GM21723 (cell line): ENCODE data around the gene TMEM156.
A peak's percentile ranks its signal among the peaks of the same experiment; 100 is the strongest.

Experiments
- ATAC-seq: cut with Tn5 transposase; IDR thresholded peaks from one replicate; pipeline ENCODE4 v1.9.1; 2021; ENCODE audit warnings: mild to moderate bottlenecking, moderate library complexity; ENCODE audit not compliant: unreplicated experiment

The TMEM156 gene, protein sequence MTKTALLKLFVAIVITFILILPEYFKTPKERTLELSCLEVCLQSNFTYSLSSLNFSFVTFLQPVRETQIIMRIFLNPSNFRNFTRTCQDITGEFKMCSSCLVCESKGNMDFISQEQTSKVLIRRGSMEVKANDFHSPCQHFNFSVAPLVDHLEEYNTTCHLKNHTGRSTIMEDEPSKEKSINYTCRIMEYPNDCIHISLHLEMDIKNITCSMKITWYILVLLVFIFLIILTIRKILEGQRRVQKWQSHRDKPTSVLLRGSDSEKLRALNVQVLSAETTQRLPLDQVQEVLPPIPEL

DNA sequence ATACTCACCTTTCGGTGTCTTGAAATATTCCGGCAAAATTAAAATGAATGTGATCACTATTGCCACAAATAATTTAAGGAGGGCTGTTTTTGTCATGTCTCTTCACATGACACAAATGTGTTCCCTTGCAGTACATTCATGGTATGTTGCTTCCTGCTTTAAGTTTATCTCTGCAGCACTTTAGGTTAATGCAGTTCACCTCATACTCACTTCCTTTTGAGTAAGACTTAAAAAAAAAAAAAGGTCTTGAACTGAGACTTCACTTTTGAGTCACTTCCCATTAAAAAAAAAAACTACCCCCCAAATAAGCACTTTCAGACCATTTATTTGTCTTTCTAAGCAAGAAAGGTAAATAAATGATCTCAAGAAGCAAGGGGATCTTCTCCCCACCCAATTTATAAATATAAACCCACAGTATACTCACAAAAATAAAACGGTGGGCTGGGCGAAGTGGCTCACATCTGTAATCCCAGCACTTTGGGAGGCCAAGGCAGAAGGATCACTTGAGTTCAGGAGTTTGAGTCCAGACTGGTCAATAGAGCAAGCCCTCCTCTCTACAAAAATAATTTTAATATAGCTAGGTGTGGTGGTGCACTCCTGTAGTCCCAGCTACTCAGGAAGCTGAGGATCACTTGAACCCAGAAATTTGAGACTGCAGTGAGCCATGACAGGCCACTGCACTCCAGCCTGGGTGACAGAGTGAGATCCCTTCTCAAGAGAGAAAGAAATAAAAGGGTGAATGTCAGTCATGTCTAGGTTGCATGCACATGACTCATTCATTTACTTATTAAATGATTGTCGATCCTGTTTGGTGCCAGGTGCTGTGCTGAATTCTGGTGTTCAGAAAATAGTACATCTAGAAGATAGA, at the start of gene TMEM156:
Gene TMEM156 (minus strand): TSS at position 192 of the 868 bp plus-strand sequence. CDS start 96 bp downstream, at position 96.
- ATAC-seq: peak; percentile 67

DNA sequence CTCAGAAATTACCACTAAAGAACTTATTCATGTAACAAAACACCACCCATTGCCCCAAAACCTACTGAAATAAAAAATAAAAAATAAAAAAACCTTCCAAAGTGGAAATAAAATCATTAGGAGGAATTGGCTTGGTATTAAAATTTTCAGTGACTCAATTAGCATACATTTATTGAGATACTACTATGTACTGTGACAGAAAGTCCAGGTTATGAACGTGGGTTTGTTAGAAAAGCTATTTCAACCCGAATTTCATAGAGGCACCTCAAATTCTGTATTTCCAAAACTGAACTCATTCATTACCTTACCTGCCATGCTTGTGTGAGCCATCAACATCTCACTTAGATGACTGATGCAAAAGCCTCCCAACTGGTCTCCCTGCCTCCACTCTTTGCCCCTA, 46.6 kb upstream of the TMEM156 start:
- no peak for ATAC-seq

DNA sequence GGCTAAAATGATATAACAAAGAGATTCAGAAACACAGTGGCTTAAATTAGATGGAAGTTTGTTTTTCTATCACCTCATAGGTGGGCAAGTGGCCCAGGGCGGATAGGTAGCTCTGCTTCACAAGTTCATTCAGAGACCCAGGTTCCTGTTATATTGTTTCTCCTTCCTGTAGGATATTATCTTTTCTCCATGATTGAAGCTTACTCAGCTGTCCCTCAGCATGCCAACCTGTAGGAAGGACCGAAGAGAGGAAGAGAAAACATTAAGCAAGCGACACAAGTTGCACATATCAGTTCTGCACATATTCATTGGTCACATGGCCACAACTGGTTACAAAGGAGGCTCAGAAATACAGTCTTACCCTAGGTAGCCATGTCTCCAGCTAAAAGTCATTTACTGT, 36.7 kb upstream of the TMEM156 start:
- ATAC-seq: no peak

DNA sequence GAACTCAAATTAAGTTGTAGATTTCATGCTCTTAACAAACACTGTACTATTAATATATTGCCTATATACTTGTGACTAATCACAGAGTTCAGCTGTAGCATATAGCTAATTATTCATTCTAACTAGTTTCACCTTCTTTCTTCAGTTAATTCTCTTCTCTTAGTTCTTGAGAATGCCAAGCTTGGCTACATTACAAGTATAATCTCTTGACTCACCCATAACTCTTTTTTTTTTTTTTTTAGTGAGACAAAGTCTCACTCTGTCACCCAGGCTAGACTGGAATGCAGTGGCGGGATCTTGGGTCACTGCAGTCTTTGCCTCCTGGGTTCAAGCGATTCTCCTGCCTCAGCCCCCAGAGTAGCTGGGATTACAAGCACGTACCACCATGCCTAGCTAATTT, 35.2 kb upstream of the TMEM156 start:
- ATAC-seq: no peak

DNA sequence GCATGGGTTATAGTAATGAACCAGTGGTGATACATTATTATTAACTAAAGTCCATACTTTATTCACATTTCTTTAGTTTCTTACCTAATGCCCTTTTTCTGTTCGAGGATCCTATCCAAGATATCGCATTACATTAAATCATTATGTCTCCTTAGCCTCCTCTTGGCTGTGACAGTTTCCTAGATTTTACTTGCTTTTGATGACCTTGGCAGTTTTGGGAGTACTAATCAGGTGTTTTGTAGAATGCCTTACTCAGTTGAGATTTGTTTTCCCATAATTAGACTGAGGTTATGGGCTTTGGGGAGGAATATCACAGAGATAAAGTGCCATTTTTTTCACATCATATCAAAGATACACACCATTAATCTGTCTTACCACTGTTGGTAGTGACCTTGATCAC, 34.8 kb upstream of the TMEM156 start:
- no peak for ATAC-seq

DNA sequence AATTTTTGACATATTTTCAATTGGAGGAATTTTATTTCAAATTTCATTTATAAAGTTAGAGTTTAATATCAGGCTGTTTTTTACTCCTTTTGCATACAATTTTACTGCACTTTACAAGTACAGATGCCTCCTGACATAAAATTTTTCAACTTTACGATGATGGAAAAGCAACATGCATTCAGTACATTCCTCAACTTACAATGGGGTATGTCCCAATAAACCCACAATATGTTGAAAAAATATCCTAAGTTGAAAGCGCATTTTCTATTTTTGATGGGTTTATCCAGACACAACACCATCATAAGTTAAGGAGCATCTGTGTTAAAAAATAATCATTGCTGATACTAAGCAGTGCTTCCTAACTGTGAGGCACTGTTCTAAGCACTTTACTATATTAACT, 34.2 kb upstream of the TMEM156 start:
- no peak for ATAC-seq

DNA sequence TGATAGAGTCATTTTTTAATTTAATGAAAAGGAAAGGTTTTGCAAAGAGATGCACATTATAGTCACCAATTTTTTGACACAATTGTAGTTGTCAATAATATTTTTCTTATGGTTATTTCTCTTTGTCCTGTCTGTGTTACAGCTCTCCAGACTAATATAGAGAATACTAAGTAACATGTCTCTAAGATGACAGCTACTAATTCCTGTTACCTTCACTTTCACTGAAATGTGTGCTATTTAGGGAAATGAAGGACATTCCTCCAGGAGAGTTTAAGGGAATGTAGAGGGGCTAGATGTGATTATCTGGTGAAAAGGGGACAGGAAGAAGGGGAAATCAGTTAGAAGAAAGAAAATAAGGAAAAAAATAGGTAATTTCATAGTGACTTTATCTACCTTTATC, 31.2 kb upstream of the TMEM156 start:
- ATAC-seq: no peak

DNA sequence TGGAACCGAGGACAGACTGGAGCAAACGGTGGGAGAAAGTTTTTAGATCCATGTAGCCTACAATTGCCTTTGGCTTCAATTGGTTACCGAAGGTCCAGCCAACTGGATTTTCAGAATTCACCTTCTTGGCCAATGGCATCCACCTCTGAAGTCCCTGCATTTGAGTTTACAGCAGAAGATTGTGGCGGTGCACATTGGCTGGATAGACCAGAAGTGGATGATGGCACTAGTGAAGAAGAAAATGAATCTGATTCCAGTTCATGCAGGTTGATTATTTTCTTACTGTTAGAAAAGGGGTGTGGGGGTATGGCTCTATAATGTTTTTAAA, 30.5 kb upstream of the TMEM156 start:
- ATAC-seq: no peak

DNA sequence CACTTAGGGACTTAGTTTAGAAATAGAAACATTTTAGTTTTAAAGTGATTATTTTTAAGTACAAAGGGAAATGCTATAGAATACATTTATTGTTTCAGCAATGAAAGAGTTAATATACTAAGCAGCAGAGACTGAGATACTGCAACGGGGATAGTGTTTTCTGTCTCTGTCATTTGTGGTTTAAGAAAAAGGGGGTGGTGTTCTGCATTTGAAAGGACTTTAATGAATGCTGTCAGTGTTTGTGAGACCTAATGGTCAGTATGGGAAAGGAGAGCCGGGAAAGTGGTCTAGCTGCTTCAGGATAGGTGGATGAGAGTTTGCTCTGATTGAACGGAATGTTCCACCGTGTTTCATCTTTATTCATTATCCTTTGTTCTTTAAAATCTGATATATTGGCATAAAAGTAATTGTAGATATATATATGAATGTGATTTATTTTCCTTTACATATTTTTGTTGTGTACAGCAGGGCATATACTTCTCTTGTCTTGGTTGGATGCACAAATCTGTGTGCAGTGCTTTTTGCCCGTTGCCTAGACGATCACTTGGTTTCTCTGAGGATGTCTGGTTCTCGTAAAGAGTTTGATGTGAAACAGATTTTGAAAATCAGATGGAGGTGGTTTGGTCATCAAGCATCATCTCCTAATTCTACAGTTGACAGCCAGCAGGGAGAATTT, 30.0 kb upstream of the TMEM156 start, which contains the start of gene KLHL5:
Gene KLHL5 (plus strand): TSS at position 139 of the 676 bp plus-strand sequence. CDS start 421 bp downstream, at position 560.
- no peak for ATAC-seq

DNA sequence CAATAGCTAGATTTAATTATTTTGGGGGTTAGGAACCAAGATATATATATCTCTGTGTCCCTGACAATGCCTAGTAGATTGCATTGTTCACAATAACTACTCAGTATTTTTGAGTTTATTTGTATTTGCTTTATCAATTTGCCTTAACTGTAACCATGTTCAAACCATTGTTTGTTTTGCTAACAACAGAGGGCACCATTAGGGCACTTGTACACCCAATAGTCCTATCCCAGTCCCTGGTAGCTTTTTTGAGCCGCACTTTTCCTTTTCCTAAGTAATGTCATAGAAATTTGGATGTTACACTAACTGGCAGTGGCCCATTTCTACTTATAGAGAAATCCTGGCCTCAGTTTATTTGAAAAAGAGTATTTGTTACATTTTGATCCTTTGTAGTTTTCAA, 29.2 kb upstream of the TMEM156 start:
- no peak for ATAC-seq

DNA sequence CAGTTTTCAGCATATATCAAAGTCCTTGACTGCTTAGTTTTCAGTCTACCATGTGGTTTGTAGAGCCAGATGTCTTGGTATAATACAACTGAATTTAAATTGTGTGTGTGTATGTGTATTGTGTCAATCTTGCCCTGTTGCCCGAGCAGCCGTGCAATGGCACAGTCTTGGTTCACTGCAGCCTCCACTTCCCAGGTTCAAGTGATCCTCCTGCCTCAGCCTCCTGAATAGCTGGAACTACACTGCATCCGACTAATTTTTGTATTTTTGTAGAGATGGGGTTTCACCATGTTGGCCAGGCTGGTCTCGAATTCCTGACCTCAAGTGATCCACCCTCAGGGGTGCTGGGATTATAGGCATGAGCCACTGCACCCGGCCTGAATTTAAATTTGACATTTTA, 23.8 kb upstream of the TMEM156 start:
- ATAC-seq: no peak

DNA sequence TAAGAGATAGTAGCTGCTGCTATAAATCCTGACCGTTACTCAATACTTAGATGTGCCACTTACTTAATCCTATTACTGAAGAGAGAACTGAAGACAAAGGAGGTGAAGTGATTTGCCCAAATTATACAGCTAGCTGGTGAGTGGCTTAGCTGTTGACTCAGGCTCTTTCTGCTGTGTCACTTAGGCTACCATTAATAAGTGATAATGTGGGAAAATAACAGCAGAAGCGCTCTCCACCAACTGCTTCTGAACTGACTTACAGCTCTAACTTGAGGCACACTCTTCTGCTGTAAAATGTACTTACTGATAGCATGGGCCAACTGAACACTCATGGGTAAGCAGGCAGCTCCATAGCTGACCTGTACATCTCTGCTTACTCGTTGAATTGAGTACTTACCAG, 22.3 kb upstream of the TMEM156 start:
- no peak for ATAC-seq

DNA sequence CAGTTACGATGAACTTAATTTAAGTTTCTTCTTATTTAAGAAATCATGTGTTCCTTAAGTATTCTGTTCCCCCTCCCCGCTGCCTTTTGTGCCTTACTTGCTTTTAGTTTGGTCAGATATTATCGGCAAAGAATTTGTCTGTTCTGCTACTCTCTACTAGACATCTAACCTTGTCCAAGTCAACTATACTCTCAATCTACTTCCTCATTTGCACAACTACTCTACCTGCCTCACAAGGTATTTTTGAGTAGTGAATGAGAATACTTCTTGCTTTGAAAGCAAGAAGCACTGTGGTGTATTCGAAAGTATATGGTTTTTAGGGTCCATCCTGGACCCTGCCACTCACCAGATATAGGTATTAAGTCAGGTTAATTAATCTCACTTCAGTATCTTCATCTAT, 21.8 kb upstream of the TMEM156 start:
- ATAC-seq: no peak

DNA sequence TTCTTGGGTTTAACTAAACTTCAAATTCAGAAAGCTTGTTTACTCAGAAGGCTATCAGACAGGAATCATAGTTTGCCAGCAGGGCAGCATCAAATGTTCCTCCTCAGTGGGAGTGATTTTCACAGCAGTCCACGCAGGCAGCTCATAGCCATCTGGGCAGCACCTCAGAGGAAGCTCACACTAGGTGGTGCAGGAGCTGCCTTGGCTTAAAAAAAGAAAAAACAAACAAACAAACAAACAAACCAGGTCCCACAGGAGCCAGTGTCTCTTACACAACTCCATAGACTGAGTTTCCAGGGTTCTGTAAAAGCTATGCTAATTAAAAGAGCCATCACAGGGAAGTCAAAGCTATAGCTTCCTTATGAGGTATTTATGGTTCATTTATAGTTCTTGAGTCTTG, 19.3 kb upstream of the TMEM156 start:
- no peak for ATAC-seq

DNA sequence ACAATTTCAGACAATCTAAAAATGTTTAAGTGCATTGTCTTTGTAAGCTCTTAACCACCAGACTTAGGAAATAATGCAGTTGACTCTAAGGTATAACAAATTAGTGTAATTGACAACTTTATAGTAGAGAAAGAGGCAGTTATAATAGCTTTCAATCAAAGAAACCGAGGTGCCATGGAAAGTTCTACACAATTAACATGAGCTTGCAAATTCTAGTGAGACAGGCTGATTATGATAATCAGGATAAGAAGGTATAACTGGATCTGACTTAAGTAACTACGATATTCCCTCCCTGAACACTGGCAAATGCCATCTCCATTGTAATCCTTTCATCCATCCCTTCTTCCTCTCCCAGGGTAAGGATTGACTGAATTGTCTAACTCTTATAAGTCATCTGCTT, 18.4 kb upstream of the TMEM156 start:
- ATAC-seq: no peak

DNA sequence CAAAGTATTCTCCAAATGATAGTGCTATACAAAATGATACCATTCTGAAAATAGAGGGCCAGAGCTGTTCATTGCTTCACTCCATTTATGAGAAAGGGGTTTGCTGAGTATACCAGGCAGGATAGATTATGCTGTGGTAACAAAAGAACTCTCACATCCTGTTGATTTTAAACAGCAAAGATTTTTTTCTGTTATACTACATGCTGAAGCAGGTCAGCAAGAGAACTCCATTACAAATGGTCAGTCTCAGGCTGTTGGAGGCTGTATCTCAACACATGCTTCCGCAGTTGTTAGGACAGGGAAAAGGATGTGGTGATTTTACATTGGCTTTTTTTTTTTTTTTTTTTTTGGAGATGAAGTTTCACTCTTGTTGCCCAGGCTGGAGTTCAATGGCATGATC, 16.1 kb upstream of the TMEM156 start:
- no peak for ATAC-seq

DNA sequence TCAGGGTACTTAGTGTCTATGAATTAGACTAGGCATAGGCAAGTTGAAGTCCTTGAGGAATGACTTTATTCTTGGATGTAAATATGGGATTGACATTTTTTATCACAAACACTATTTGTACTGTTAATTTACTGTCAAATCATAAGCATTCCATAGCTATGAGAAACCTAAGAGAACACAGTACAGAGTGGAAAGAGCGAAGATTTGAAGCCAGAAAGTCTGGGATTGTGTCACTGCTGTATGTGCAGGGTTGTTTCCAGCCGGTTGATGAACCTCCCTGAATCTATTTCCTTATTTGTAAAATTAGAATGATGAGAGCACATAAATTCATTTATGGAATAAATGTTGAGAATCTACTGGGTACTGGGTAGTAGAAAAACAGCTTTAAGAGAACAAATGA, 15.5 kb upstream of the TMEM156 start:
- no peak for ATAC-seq

DNA sequence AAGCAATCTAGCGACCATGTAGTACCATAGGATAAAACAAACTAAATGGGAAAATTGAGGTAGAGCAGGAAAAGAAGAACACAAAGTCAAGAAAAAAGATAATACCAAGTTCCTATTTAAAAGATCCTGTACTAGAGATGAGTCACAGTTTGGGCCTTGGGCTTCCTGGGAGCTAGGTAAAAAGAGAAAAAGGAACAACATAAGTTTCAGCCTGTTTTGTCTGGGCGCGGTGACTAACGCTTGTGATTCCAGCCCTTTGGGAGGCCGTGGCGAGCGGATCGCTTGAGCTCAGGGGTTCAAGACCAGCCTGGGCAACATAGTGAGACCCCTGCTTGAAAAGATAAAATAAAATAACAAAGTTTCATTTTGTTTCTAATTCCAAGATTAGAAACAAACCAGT, 14.0 kb upstream of the TMEM156 start:
- ATAC-seq: no peak

DNA sequence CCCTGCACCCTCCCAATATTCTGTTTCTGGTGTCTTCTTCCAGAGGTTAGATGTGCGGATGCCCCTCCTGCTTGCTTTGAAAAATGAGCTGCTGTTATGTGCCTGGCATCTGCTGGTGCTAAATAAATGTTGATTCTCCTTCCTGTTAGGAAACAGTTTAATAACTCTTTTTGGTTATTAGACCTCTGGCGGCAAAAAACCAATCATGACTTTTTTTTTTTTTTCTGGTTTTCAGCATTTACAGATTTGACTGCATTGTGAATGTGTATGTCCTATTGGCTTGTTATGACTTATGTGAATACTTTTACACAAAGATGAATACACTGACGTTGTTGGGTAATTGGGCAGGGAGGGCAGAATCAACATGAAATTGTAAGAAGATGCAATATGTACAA, 13.6 kb upstream of the TMEM156 start:
- no peak for ATAC-seq

DNA sequence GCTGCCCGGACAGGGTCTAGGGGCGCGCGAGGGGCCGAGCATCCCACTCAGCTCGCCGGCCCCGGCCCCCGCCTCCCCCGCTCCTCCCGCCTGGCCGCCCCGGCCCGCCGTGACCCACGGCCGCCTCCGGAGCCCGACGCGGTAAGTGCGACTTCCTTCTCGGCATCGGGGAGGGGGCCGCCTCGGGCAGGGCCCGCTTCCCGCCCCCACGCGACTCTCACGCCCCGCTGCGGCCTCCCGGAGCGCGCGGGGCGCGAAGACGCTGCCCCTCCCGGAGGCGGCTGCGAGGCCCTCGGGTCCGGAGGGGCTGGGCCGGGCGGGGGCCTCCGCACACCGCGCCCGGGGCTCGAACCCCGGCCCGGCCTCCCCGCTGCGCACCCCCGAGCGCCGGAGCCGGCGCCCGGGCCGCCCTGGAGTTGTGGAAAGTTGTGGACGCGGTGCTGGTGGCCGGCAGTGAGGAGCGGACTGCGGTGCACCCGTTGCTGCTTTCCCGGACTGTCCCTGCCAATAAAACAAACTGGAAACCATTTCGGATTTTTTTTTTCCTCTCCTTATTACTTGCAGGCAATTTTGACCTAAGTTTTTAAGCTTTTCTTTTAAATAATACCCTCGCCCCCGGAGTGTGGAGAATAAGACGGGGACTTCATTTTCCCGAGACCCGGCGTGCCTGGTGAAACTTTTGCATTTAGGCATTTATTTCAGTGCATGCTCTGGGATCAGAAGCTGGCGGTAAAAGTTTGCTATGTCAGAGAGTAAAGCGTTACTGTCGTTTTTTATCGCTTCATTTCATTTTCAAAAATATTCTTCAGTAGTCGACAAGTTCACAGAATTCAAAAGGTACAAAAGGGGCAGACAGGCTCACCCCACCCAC, 13.0 kb upstream of the TMEM156 start:
- peak; percentile 27 for ATAC-seq
